ENCODE measurements around the gene POU6F2. TPM values are rescaled to one million over a fixed set of nuclear protein-coding genes. Genes with fewer than 3 reads are reported as not detected.
"Not testable (repeated sequence)": the region's sequence is repeated elsewhere in the genome, so short reads cannot be mapped to it uniquely, and the experiment has no call there.

The POU6F2 gene
- polyA plus RNA-seq, 2 of the 4 experiments (the other 2 are of a cell fraction): not detected

DNA sequence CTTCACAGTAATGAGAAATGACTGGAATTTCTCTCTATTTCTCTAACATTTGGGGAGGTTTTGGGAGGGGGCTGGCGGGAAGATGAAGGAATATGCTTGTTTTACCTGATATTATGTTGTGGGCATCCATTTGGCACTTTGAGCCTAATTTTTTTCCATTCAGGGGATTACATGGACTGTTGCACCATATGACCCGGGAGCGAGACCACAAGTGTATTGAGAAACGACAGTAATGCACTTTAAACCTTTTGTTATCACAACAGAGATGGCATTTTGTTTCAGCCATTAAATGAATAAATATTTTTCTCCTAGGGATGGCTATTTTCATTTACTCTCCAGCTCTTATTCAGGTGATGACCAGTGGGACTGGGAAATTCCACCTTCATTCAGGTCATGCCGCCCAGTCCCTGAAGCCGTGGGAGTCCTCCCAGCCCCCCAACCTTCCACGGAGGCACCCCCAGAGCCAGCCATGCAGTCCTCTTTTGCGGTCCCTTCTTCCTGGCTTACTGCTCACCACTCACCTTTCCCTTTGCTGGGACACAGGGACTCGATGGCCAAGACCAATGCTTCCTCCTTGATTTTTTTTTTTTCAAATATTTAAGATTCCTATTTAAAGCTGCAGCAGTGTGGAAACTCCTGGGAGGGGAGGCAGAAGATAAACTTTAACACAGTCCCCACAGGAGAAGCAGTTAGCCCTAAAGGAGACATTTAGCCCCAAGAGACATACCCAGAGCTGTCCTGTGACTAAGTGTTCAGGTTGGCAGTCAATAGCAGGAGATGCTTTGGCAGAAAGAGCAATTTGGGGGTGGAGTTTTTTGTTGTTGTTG, 397.6 kb downstream of the POU6F2 start:
- ChIA-PET CTCF (no interaction called here), POLR2A (no interaction called here)
- TF ChIP-seq JUN (IDR thresholded peaks at IDR 0.05): no peak
- TF ChIP-seq, protein P1, sequence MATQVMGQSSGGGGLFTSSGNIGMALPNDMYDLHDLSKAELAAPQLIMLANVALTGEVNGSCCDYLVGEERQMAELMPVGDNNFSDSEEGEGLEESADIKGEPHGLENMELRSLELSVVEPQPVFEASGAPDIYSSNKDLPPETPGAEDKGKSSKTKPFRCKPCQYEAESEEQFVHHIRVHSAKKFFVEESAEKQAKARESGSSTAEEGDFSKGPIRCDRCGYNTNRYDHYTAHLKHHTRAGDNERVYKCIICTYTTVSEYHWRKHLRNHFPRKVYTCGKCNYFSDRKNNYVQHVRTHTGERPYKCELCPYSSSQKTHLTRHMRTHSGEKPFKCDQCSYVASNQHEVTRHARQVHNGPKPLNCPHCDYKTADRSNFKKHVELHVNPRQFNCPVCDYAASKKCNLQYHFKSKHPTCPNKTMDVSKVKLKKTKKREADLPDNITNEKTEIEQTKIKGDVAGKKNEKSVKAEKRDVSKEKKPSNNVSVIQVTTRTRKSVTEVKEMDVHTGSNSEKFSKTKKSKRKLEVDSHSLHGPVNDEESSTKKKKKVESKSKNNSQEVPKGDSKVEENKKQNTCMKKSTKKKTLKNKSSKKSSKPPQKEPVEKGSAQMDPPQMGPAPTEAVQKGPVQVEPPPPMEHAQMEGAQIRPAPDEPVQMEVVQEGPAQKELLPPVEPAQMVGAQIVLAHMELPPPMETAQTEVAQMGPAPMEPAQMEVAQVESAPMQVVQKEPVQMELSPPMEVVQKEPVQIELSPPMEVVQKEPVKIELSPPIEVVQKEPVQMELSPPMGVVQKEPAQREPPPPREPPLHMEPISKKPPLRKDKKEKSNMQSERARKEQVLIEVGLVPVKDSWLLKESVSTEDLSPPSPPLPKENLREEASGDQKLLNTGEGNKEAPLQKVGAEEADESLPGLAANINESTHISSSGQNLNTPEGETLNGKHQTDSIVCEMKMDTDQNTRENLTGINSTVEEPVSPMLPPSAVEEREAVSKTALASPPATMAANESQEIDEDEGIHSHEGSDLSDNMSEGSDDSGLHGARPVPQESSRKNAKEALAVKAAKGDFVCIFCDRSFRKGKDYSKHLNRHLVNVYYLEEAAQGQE (IDR thresholded peaks at IDR 0.05): no peak
- TF ChIP-seq, protein P2, sequence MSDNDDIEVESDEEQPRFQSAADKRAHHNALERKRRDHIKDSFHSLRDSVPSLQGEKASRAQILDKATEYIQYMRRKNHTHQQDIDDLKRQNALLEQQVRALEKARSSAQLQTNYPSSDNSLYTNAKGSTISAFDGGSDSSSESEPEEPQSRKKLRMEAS (IDR thresholded peaks at IDR 0.05): no peak
- TF ChIP-seq NR3C1 (IDR thresholded peaks at IDR 0.05): no peak
- TF ChIP-seq KDM1A (IDR thresholded peaks at IDR 0.05; ENCODE audit: low read depth): no peak
- TF ChIP-seq CBX8 (IDR thresholded peaks at IDR 0.05): no peak
- TF ChIP-seq MYC (IDR thresholded peaks at IDR 0.05; ENCODE audit: borderline replicate concordance, low read length): no peak
- TF ChIP-seq HEYL (CRISPR knock-in tag; IDR thresholded peaks at IDR 0.05): no peak
- no peak for TF ChIP-seq RAD21 (conservative IDR thresholded peaks at IDR 0.05 in 1 of 2, IDR thresholded peaks at IDR 0.05 in 1 of 2)
- TF ChIP-seq MAZ (IDR thresholded peaks at IDR 0.05; ENCODE audit: borderline replicate concordance, low read depth, low read length): no peak
- no peak for FAIRE-seq
- H3K4me2 ChIP-seq: no peak overlapping the region
- H3K27ac ChIP-seq: no peak overlapping the region
- no peak for DNase-seq (ENCODE audit: low read depth in 1 of 2, low spot score in 1 of 2)
- 8% methylated on average over 9 of the region's 9 CpGs for WGBS (ENCODE audit: missing lambda C conversion rate)
- H3K9me3 ChIP-seq: no peaks in the 10 kb centered on the region
- no peaks in the 10 kb centered on the region for H3K4me1 ChIP-seq
- no peak for ATAC-seq
- no peak overlapping the region for H3K4me3 ChIP-seq

DNA sequence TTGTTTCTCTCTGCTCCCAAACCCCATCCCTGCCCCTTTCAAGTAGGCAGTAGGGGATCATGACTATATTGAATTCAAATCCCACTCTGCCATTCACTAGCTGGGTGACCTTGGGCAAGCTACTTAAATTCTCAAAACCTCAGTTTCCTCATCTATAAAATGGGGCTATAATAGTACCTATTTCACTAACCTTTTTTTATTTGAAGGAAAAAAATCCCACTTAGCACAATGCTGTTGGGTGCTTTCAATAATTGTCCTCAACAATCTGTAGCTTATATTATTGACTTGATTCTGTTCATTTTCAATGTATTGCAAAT, 398.1 kb downstream of the POU6F2 start:
- no peak for DNase-seq (ENCODE audit: low read depth in 1 of 2, low spot score in 1 of 2)
- no peaks in the 10 kb centered on the region for H3K4me1 ChIP-seq
- H3K4me2 ChIP-seq: no peak overlapping the region
- CTCF ChIA-PET: no interaction called here
- POLR2A ChIA-PET: no interaction called here
- no peak for FAIRE-seq
- H3K4me3 ChIP-seq: no peak overlapping the region
- no peak for ATAC-seq
- TF ChIP-seq FOXS1 (CRISPR knock-in tag; IDR thresholded peaks at IDR 0.05) (no peak), RFX5 (IDR thresholded peaks at IDR 0.05) (no peak), PHF8 (IDR thresholded peaks at IDR 0.05; ENCODE audit: borderline replicate concordance, low read depth) (no peak), RAD21 (conservative IDR thresholded peaks at IDR 0.05 in 1 of 2, IDR thresholded peaks at IDR 0.05 in 1 of 2) (no peak), MAFK (IDR thresholded peaks at IDR 0.05; ENCODE audit: partially characterized antibody) (no peak), CHD2 (IDR thresholded peaks at IDR 0.05; ENCODE audit: low read length, partially characterized antibody) (no peak), NFE2L2 (conservative IDR thresholded peaks at IDR 0.05; ENCODE audit: low read length) (no peak), TFCP2L1 (CRISPR knock-in tag; IDR thresholded peaks at IDR 0.05) (no peak), JUNB (IDR thresholded peaks at IDR 0.05) (no peak), TP53 (CRISPR knock-in tag; IDR thresholded peaks at IDR 0.05) (no peak)
- TF ChIP-seq, protein P3, sequence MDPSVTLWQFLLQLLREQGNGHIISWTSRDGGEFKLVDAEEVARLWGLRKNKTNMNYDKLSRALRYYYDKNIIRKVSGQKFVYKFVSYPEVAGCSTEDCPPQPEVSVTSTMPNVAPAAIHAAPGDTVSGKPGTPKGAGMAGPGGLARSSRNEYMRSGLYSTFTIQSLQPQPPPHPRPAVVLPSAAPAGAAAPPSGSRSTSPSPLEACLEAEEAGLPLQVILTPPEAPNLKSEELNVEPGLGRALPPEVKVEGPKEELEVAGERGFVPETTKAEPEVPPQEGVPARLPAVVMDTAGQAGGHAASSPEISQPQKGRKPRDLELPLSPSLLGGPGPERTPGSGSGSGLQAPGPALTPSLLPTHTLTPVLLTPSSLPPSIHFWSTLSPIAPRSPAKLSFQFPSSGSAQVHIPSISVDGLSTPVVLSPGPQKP (IDR thresholded peaks at IDR 0.05; ENCODE audit: low read depth, low read length): no peak
- no peak overlapping the region for H3K27ac ChIP-seq
- no peaks in the 10 kb centered on the region for H3K9me3 ChIP-seq

DNA sequence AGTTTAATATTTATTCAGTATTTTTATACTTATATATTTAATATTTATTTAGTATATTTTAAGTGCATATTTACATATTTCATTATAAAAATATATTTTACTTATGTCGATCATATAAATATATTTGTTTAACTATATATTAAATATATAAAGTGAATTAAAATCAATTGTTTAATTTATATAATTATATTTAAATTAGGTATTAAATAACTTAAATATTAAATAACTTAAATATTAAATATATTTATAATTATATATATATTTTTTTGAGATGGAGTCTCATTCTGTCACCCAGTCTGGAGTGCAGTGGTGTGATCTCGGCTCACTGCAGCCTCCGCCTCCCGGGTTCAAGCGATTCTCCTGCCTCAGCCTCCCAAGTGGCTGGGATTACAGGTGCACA, 399.2 kb downstream of the POU6F2 start:
- POLR2A ChIA-PET; DNase-seq (ENCODE audit: low read depth in 1 of 2, low spot score in 1 of 2); CTCF ChIA-PET; H3K27ac ChIP-seq; H3K4me1 ChIP-seq; ATAC-seq; H3K4me3 ChIP-seq; H3K4me2 ChIP-seq; H3K9me3 ChIP-seq; FAIRE-seq: not testable (repeated sequence)
- 44% methylated on average over 5 of the region's 5 CpGs for WGBS (ENCODE audit: missing lambda C conversion rate)
